Measurements from ENCODE around the gene AKIRIN2.

Gene AKIRIN2

GRCh38 chr6:87673237-87673636 is 28.8 kb downstream of the AKIRIN2 start:
- Histone ChIP-seq H3K27me3 (ENCODE audit: insufficient read depth, low read depth) (no peaks in the 10 kb centered on the region), H3K4me1 (ENCODE audit: low read depth, poor library complexity, severe bottlenecking) (peaks cover 37% of the 10 kb centered on the region), H2AFZ (ENCODE audit: low read depth) (no peak overlapping the region), H3K79me2 (ENCODE audit: insufficient read depth, low read depth) (peaks cover 15% of the 10 kb centered on the region; the same call in 1 of the 2 replicates), H3K36me3 (ENCODE audit: insufficient read depth) (peaks cover 5% of the 10 kb centered on the region; the same call in 1 of the 2 replicates), H4K20me1 (ENCODE audit: insufficient read depth) (no peaks in the 10 kb centered on the region), H3K9ac (no peak overlapping the region), H3K27ac (no peak overlapping the region), H3K4me3 (IDR thresholded peaks at IDR 0.05; ENCODE audit: insufficient read depth, low read depth, low read length) (no peak overlapping the region), H3K4me2 (no peak overlapping the region)
- no peak for TF ChIP-seq CTCF (conservative IDR thresholded peaks at IDR 0.05; ENCODE audit: low read depth, low read length)

- no peak for TF ChIP-seq CTCF (conservative IDR thresholded peaks at IDR 0.05; ENCODE audit: low read depth, low read length)
- Histone ChIP-seq H3K79me2 (ENCODE audit: insufficient read depth, low read depth) (peaks cover 9% of the 10 kb centered on the region; the same call in 1 of the 2 replicates), H3K27ac (no peak overlapping the region), H4K20me1 (ENCODE audit: insufficient read depth) (no peaks in the 10 kb centered on the region), H3K4me1 (ENCODE audit: low read depth, poor library complexity, severe bottlenecking) (peaks cover 37% of the 10 kb centered on the region), H3K9ac (no peak overlapping the region), H3K36me3 (ENCODE audit: insufficient read depth) (peaks cover under 1% of the 10 kb centered on the region; the same call in 1 of the 2 replicates), H3K27me3 (ENCODE audit: insufficient read depth, low read depth) (no peaks in the 10 kb centered on the region), H3K4me3 (IDR thresholded peaks at IDR 0.05; ENCODE audit: insufficient read depth, low read depth, low read length) (no peak overlapping the region), H2AFZ (ENCODE audit: low read depth) (no peak overlapping the region), H3K4me2 (no peak overlapping the region)
These were observed 29.4 kb downstream of the AKIRIN2 start for GRCh38 chr6:87672641-87673040.

GRCh38 chr6:87671555-87672029 is 30.4 kb downstream of the AKIRIN2 start:
- H3K79me2 ChIP-seq (ENCODE audit: insufficient read depth, low read depth) = peaks cover 2% of the 10 kb centered on the region; the same call in 1 of the 2 replicates
- no peak for TF ChIP-seq CTCF (conservative IDR thresholded peaks at IDR 0.05; ENCODE audit: low read depth, low read length)
- H3K27me3 ChIP-seq (ENCODE audit: insufficient read depth, low read depth) = no peaks in the 10 kb centered on the region
- no peaks in the 10 kb centered on the region; the same call in 1 of the 2 replicates for H3K36me3 ChIP-seq (ENCODE audit: insufficient read depth)
- H2AFZ ChIP-seq (ENCODE audit: low read depth) = no peak overlapping the region
- no peak overlapping the region for H3K9ac ChIP-seq
- H3K27ac ChIP-seq = no peak overlapping the region
- peaks cover 37% of the 10 kb centered on the region for H3K4me1 ChIP-seq (ENCODE audit: low read depth, poor library complexity, severe bottlenecking)
- no peaks in the 10 kb centered on the region for H4K20me1 ChIP-seq (ENCODE audit: insufficient read depth)
- no peak overlapping the region for H3K4me3 ChIP-seq (IDR thresholded peaks at IDR 0.05; ENCODE audit: insufficient read depth, low read depth, low read length)
- H3K4me2 ChIP-seq = no peak overlapping the region

GRCh38 chr6:87670707-87671106 is 31.3 kb downstream of the AKIRIN2 start:
- Histone ChIP-seq H3K27me3 (ENCODE audit: insufficient read depth, low read depth) (no peaks in the 10 kb centered on the region), H3K9ac (no peak overlapping the region), H2AFZ (ENCODE audit: low read depth) (no peak overlapping the region), H3K27ac (no peak overlapping the region), H3K36me3 (ENCODE audit: insufficient read depth) (no peaks in the 10 kb centered on the region; the same call in 1 of the 2 replicates), H3K79me2 (ENCODE audit: insufficient read depth, low read depth) (no peaks in the 10 kb centered on the region; the same call in 1 of the 2 replicates), H3K4me2 (no peak overlapping the region), H4K20me1 (ENCODE audit: insufficient read depth) (no peaks in the 10 kb centered on the region), H3K4me3 (IDR thresholded peaks at IDR 0.05; ENCODE audit: insufficient read depth, low read depth, low read length) (no peak overlapping the region), H3K4me1 (ENCODE audit: low read depth, poor library complexity, severe bottlenecking) (peaks cover 37% of the 10 kb centered on the region)
- no peak for TF ChIP-seq CTCF (conservative IDR thresholded peaks at IDR 0.05; ENCODE audit: low read depth, low read length)

Data from KMS-11 (cell line).